HEK293T (cell line): ENCODE results near the gene MBNL3.

Experiments
- CTCF ChIA-PET: fragments of 350-600 bp; formaldehyde crosslinking; extraction: SDS; loops from one replicate; lab custom pipeline; 2021; ENCODE audit warnings: antibody characterized with exemption, inconsistent platforms; lab: Yijun Ruan, JAX
- POLR2A ChIA-PET: fragments of 350-600 bp; formaldehyde crosslinking; extraction: SDS; loops from one replicate; lab custom pipeline; 2020; ENCODE audit warnings: antibody characterized with exemption, inconsistent platforms; lab: Yijun Ruan, JAX
- DNase-seq: peaks from one replicate; pipeline ENCODE4 v3.0.0; 2012; ENCODE audit warnings: mixed read lengths; ENCODE audit errors: extremely low spot score
- ARNT ChIP-seq: fragments of 450-650 bp; IDR thresholded peaks from 2 replicates; pipeline ENCODE4 v1.6.1; 2017; ENCODE audit warnings: mild to moderate bottlenecking
- BHLHE40 ChIP-seq: fragments of 450-650 bp; IDR thresholded peaks from 2 replicates; pipeline ENCODE4 v1.6.1; 2016; ENCODE audit warnings: mild to moderate bottlenecking, moderate library complexity, borderline replicate concordance
- CTBP1 ChIP-seq: fragments of 450-650 bp; IDR thresholded peaks from 2 replicates; pipeline ENCODE4 v1.6.1; 2016; ENCODE audit warnings: borderline replicate concordance
- ELF4 ChIP-seq: fragments of 450-650 bp; IDR thresholded peaks from 2 replicates; pipeline ENCODE4 v1.6.1; 2017; ENCODE audit warnings: antibody characterized with exemption
- FOXA1 ChIP-seq: fragments of 450-650 bp; IDR thresholded peaks from 2 replicates; pipeline ENCODE4 v1.6.1; 2016; ENCODE audit warnings: mild to moderate bottlenecking
- FOXK2 ChIP-seq: fragments of 450-650 bp; IDR thresholded peaks from 2 replicates; pipeline ENCODE4 v1.6.1; 2016; ENCODE audit warnings: mild to moderate bottlenecking
- FOXM1 ChIP-seq: fragments of 450-650 bp; IDR thresholded peaks from 2 replicates; pipeline ENCODE4 v1.6.1; 2017; ENCODE audit warnings: mild to moderate bottlenecking, borderline replicate concordance
- HDGF ChIP-seq: fragments of 450-650 bp; IDR thresholded peaks from 2 replicates; pipeline ENCODE4 v1.6.1; 2017; ENCODE audit warnings: antibody characterized with exemption, borderline replicate concordance
- L3MBTL2 ChIP-seq: fragments of 450-650 bp; conservative IDR thresholded peaks from 2 replicates; pipeline ENCODE4 v1.6.1; 2016; ENCODE audit warnings: mild to moderate bottlenecking
- LEF1 ChIP-seq: fragments of 450-650 bp; IDR thresholded peaks from 2 replicates; pipeline ENCODE4 v1.6.1; 2017; ENCODE audit warnings: mild to moderate bottlenecking, borderline replicate concordance
- NFRKB ChIP-seq: fragments of 450-650 bp; IDR thresholded peaks from 2 replicates; pipeline ENCODE4 v1.6.1; 2016; ENCODE audit warnings: mild to moderate bottlenecking, moderate library complexity
- PKNOX1 ChIP-seq: fragments of 450-650 bp; IDR thresholded peaks from 2 replicates; pipeline ENCODE4 v1.6.1; 2016
- SP1 ChIP-seq: fragments of 450-650 bp; IDR thresholded peaks from 2 replicates; pipeline ENCODE4 v1.6.1; 2017
- SUZ12 ChIP-seq: fragments of 450-650 bp; IDR thresholded peaks from 2 replicates; pipeline ENCODE4 v1.6.1; 2016; ENCODE audit warnings: mild to moderate bottlenecking
- TARDBP ChIP-seq: fragments of 450-650 bp; IDR thresholded peaks from 2 replicates; pipeline ENCODE4 v1.6.1; 2016
- ZNF384 ChIP-seq: fragments of 450-650 bp; IDR thresholded peaks from 2 replicates; pipeline ENCODE4 v1.6.1; 2016

Gene MBNL3

DNA sequence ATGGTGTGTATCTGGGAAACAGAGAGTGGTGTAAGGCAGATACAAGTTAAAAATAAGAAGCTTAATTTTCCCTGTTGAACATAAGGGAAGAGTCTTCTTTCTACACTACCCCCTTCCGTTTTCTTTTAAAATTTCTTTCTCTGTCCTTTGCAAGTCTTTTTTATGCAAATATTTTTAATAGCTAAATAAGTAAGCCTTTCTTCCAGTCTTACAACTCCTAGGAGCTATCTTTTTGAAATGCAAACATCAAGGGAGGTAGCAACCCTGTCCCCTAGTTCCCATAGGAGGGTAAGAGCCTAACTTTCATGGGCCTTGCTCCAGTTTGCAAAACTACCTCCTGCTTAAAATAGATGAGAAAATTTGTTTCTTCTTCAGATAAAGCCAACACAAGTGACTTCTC lies 121.5 kb downstream of the MBNL3 start:
- ChIA-PET POLR2A (no interaction called here), CTCF (no interaction called here)
- TF ChIP-seq HDGF (no peak), LEF1 (no peak), FOXM1 (no peak), ARNT (no peak), ELF4 (no peak)
- no peak for DNase-seq

DNA sequence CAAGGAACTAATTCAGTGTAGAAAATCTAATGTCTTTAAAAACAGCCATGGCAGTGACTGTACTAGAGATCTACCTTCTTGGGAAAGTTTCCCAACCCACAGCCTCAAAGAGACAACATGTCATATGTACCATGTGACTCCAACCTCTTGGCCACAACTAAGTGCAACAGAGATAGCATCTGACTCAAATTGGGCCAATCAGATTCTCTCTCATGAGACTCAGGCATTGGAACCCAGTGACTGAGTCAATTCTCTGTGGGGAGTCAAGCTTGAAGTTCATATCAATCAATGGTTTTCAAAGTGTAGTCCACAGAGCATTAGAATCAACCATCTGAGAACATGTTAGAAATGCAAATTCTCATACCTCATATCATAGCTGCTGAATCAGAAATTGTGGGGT lies 123.3 kb downstream of the MBNL3 start:
- TF ChIP-seq HDGF = no peak
- no peak for TF ChIP-seq PKNOX1
- no peak for TF ChIP-seq FOXA1
- TF ChIP-seq L3MBTL2 = no peak
- TF ChIP-seq SP1 = no peak
- TF ChIP-seq FOXM1 = no peak
- TF ChIP-seq LEF1 = no peak
- TF ChIP-seq BHLHE40 = no peak
- no peak for TF ChIP-seq TARDBP
- no peak for TF ChIP-seq FOXK2
- CTCF ChIA-PET = no interaction called here
- DNase-seq = no peak
- POLR2A ChIA-PET = no interaction called here

- ChIA-PET CTCF (no interaction called here), POLR2A (no interaction called here)
- no peak for DNase-seq
- TF ChIP-seq PKNOX1 (no peak), TARDBP (no peak), SP1 (no peak), FOXK2 (no peak), ARNT (no peak), LEF1 (no peak), ZNF384 (no peak), ELF4 (no peak), FOXM1 (no peak), NFRKB (no peak), SUZ12 (no peak), FOXA1 (no peak), BHLHE40 (no peak), HDGF (no peak), CTBP1 (no peak), L3MBTL2 (no peak)
Measured at GRCh38 chrX:132364313-132364712, 124.5 kb downstream of the MBNL3 start.

DNA sequence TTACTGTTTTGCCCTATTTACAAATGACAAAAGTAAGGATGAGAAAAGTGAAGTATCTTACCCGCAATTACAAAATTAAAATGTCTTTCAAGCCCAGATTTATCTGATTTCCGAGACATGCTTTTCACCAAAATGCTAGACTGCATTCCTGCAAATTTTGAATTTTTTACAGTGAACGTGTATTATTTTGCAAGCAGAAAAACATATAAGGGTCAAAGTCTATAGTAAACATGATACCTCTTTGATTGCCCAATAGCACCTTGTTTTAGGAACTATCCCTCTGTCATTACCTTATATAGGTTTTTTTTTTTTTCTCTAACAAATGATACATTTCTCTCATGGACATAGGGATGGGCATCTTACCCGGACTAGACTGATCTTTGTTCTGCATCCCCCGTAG lies 135.4 kb downstream of the MBNL3 start:
- TF ChIP-seq HDGF (no peak), BHLHE40 (no peak), ZNF384 (no peak), SUZ12 (no peak), NFRKB (no peak), LEF1 (no peak), ARNT (no peak), FOXM1 (no peak), FOXA1 (no peak), PKNOX1 (no peak), L3MBTL2 (no peak), ELF4 (no peak), SP1 (no peak), FOXK2 (no peak), CTBP1 (no peak), TARDBP (no peak)
- no peak for DNase-seq
- ChIA-PET CTCF (no interaction called here), POLR2A (no interaction called here)

DNA sequence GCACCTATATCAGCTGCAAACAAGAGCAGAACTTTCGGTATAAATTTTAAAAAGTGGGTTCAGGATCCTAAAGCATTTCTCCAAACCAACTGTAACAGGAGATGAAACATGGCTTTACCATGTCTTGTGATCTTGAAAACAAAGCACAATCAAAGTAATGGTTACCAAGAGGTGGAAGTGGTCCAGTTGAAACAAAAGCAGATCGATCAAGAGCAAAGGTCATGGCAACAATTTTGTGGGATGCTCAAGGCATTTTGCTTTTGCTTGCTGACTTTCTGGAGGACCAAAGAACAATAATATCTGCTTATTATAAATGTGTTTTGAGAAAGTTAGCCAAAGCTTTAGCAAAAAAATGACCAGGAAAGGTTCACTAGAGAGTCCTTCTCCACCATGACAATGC lies 152.7 kb downstream of the MBNL3 start:
- POLR2A ChIA-PET = no interaction called here
- TF ChIP-seq TARDBP (no peak), ZNF384 (no peak), L3MBTL2 (no peak), ARNT (no peak), FOXA1 (no peak), SUZ12 (no peak), FOXK2 (no peak), SP1 (no peak), FOXM1 (no peak), NFRKB (no peak), ELF4 (no peak), BHLHE40 (no peak), CTBP1 (no peak)
- no peak for DNase-seq
- CTCF ChIA-PET = no interaction called here

GRCh38 chrX:132333351-132333750 lies 155.5 kb downstream of the MBNL3 start:
- CTCF ChIA-PET = no interaction called here
- POLR2A ChIA-PET = no interaction called here
- TF ChIP-seq ZNF384 = no peak
- TF ChIP-seq LEF1 = no peak
- no peak for TF ChIP-seq NFRKB
- no peak for TF ChIP-seq CTBP1
- DNase-seq = no peak

GRCh38 chrX:132331532-132331931 lies 157.3 kb downstream of the MBNL3 start:
- no peak for TF ChIP-seq ZNF384
- TF ChIP-seq SUZ12 = no peak
- no peak for TF ChIP-seq ELF4
- TF ChIP-seq NFRKB = no peak
- TF ChIP-seq PKNOX1 = no peak
- no peak for TF ChIP-seq SP1
- TF ChIP-seq FOXM1 = no peak
- TF ChIP-seq ARNT = no peak
- no peak for TF ChIP-seq FOXK2
- no peak for TF ChIP-seq TARDBP
- no peak for TF ChIP-seq CTBP1
- TF ChIP-seq LEF1 = no peak
- TF ChIP-seq FOXA1 = no peak
- no peak for TF ChIP-seq BHLHE40
- no peak for TF ChIP-seq L3MBTL2
- TF ChIP-seq HDGF = no peak
- ChIA-PET CTCF (no interaction called here), POLR2A (no interaction called here)
- DNase-seq = no peak
